Measurements from ENCODE around the gene SAYSD1.

SAYSD1 gene

GRCh38 chr6:39107641-39108040 lies 7.3 kb downstream of the SAYSD1 start:
- DNase-seq = no peak

- DNase-seq = no peak
These were observed 8.0 kb downstream of the SAYSD1 start for GRCh38 chr6:39107034-39107433.

GRCh38 chr6:39104528-39104927 lies 10.5 kb downstream of the SAYSD1 start:
- DNase-seq = no peak

- DNase-seq = no peak
These were observed 12.2 kb downstream of the SAYSD1 start for GRCh38 chr6:39102821-39103136.

- peak; percentile 8 for DNase-seq
These were observed 12.7 kb downstream of the SAYSD1 start for GRCh38 chr6:39102071-39102820.

GRCh38 chr6:39100358-39100757 lies 14.6 kb downstream of the SAYSD1 start:
- no peak for DNase-seq

DNA sequence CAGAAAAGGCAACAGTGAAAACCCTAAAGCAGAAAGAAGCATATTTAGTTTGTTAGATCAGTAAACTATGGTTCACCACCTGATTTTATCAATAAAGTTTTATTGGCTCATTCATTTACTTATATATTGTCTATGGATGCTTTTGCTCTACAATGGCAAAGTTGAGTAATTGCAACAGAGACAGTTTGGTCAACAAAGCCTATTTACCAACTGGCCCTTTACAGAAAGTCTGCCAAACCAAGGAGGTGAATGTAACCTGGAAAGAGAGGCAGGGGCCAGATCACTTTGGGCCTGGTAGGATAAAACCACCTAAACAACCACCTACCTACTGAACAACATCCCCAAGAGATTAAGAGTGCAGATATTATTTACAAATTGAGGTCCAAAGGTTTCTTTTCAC lies 19.4 kb downstream of the SAYSD1 start:
- no peak for DNase-seq

DNA sequence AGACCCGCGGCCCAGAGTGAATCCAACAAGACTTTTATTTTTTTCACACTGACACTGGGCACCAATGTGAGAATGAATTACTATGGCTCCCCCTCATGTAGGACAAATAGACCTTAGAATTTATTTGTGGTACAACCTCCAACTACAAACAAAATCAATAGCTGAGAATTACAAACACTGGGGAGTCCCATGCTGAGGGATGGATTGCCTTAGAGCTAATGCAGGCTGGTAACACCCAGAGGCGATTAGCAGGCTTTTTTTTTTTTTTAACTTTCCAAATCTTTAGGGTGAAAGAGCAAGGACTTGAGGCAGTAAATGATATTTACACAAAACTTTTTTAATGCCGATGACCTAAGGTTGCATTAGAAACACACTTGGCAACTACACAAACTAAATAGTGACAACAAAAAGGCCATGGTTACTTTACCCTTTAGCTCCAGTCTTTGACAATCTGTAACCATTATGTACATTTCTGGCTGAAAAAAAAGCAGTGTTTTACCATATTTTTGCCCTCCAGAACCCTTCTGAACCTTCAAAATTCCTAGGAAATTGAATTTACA lies 21.8 kb downstream of the SAYSD1 start:
- no peak for DNase-seq

- no peak for DNase-seq
These were observed 22.9 kb downstream of the SAYSD1 start for GRCh38 chr6:39092124-39092523.

DNA sequence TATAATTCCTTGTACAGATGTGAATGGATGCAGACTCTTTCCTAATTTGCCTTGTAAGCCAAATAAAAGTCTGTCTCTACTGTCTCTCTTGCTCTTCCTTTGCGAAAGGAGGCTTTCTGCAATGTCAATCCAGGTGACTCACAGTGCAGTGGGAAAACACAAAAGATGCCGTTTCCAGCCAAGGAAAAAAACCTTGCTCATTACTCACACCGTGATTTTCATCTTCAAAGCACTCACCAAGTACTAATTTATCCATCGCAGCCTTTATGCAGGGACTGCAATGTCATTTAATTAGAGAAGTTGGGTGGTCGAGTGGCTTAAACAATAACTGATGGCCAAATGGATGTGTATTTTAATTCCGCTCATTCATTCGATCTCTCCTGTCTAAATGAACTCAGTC lies 23.8 kb downstream of the SAYSD1 start:
- DNase-seq = no peak

DNA sequence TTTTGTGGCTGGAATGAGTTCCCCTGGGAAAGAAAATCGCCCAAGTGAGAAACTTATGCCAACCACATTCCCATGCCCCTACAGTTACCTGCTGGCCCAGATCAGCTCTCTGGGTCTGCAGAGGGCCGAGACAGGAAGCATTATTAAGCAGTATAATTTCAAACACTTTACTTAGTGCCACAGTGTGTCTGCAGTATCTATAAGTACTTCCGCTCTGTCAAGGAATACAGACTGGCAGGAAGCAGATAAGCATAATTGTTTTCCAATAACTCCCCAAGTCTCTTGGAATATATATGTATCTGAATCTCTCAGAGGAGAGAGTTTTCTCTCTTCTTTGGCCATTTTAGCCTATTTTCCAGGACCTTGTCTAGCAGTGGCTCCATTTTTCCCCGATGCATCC lies 24.9 kb downstream of the SAYSD1 start:
- DNase-seq = no peak

GRCh38 chr6:39088331-39088730 lies 26.7 kb downstream of the SAYSD1 start:
- no peak for DNase-seq

DNA sequence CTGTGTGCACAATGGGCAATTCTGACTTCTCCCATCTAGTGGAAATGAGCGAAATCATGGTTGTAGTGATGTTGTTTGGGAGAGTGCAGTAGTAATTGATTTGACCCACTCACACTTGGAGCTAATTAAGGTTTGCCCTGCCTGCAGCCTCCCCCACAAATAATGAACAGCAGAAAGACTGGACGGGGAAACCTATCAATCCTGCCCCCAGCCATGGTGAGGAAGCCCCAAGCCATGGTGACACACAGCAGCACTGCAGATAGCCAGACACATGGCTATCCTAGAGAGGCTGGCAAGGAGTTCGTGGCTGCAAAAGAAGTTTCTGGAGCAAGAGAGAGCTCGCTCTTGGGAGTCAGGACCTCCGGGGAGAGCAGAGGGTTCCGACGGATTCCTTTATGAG lies 27.8 kb downstream of the SAYSD1 start:
- no peak for DNase-seq

- no peak for DNase-seq
These were observed 28.3 kb downstream of the SAYSD1 start for GRCh38 chr6:39086711-39087110.

GRCh38 chr6:39086294-39086693 lies 28.7 kb downstream of the SAYSD1 start:
- DNase-seq = peak; percentile 68

GRCh38 chr6:39085129-39085797 lies 29.7 kb downstream of the SAYSD1 start:
- no peak for DNase-seq

DNA sequence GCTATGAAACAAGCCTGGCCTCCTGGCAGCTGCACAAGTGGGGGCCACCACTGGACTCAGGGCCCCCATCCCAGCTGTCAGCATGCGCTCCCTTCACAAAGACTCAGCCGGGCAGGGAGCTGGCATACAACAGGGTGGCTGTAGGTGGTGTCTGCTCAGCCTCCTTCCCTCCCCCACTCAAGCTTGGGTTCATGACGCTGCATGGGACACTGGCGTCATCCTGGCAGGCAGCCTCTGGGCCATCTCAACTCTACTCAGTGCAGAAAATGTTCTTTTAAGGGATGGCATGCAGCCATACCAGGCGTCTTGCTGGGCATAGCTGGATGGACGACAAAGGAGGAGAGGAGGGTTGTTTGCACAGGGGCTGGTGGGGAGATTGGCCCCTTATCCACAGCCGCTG lies 30.5 kb downstream of the SAYSD1 start:
- no peak for DNase-seq

DNA sequence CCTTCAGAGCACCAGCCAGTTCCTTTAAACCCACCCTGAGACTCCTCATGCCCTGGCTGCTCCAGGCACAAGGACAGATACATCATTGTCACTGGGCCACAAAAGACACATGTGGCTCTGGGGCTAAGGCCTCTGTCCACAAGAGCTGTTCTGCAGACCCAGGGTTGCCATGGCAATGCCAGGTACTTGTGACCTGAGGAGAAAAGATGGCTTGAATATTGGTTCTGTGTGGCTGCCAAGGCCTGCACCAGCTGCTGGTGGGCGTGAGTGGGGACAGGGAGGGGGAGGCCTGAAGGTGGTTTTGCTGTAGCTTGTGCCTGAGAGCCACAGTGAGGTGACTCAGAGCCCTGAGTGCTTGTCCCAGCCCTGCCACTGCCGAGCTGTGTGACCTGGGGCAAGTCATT lies 31.8 kb downstream of the SAYSD1 start:
- no peak for DNase-seq

- DNase-seq = no peak
These were observed 32.7 kb downstream of the SAYSD1 start for GRCh38 chr6:39082310-39082709.

DNA sequence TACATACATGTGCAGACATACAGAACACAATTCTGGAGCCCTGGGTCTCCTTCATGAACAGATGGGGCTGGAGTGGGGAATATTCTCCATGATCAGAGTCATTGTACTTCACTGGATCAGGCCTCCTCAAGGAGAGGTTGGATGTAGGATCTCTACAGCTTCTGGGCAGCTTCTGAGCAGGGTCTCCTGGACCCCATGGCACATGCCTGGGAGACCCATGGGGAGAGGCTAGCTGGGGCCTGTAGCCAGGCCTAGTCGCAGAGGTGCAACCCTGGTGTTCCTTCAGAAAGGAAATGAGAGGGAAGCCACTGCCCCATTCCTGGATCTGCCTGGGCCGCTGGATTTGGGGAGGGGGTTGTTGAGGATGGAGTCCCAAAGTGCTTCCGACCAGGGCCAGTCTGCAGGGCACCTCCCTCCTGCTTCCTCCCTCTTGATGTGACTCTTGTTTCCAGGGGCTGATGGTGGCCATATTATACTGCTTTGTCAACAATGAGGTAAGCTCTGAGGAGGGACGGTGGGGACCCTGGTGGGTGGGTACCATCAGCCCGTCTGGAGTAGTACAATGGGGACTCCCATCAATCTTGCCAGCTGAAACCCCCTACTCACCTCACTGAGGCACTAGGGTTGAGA lies 34.6 kb downstream of the SAYSD1 start:
- DNase-seq = no peak

DNA sequence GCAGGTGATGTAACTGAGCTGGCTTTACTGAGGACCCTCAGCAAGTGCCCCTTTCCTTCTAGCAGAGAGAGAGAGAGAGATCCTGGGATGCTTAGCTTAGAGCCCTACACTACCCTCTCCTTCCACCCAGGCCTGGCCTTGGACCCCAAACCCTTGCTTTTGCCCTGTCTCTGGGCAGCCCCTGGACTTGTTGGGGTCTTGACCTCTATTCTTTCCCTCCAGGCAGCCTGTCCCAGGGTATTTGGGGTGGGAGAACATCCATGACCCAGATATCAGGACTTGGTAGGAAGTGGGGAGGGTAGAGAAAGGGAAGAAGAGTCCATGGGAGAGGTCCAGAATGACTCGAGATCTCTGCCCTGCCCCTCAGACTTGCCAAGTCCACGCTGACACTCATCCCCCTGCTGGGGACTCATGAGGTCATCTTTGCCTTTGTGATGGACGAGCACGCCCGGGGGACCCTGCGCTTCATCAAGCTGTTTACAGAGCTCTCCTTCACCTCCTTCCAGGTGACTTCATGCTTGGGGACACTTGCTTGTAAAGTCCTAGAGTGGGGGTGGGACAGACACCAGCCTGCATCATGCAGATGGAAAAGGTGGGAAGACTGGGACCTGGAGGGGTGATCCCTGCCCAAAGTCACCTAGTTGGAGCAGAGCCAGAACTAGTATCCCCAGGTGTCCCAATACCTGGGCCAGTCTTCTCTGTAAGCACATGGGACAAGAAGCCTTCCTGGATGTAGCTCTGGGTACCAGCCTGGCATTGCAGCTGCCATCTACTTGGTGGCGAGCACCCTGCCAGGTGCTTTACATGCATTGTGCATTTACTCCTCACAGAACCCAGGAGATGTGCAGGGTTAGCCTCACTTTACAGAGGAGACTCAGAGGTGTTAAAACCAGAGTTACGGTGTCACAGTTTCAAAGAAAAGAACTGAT lies 35.5 kb downstream of the SAYSD1 start:
- no peak for DNase-seq

GRCh38 chr6:39078695-39079094 lies 36.3 kb downstream of the SAYSD1 start:
- DNase-seq = no peak

All from activated CD4-positive, alpha-beta T cell treated with anti-CD3 and anti-CD28 coated beads, Interleukin-2, Interleukin-6, amounts not matched to agents 100 ng/mL and 50 ng/mL, durations not matched to agents 16 hours and 8 hours (primary cell).